Neural cell (in vitro differentiated cells): ENCODE results near the gene TSPAN9. TPM values are rescaled to one million over a fixed set of nuclear protein-coding genes. Genes with fewer than 3 reads are reported as not detected.

Experiments
- H2AFZ ChIP-seq: fragments of 200-600, 300-800 bp; sonication (generic), shearing (Covaris generic); 2 replicates; pipeline ENCODE4 v1.6.0; 2014; ENCODE audit warnings: low read depth, mild to moderate bottlenecking, antibody characterized with exemption, low read length, moderate library complexity
- H3F3A ChIP-seq: fragments of 200-600 bp; shearing (Covaris generic); 2 replicates; pipeline ENCODE4 v1.6.1; 2016; ENCODE audit warnings: mild to moderate bottlenecking, moderate library complexity, mixed read lengths, antibody characterized with exemption, low read length; ENCODE audit not compliant: insufficient read depth, poor library complexity, severe bottlenecking
- H3K27ac ChIP-seq: fragments of 200-600, 300-800 bp; sonication (generic), shearing (Covaris generic); 2 replicates; pipeline ENCODE4 v1.5.1; 2014; ENCODE audit warnings: mild to moderate bottlenecking, low read length, moderate library complexity
- H3K27me3 ChIP-seq: fragments of 300-800, 200-600 bp; sonication (generic), shearing (Covaris generic); 2 replicates; pipeline ENCODE4 v1.6.0; 2014; ENCODE audit warnings: mild to moderate bottlenecking, low read depth, low read length, moderate library complexity; ENCODE audit not compliant: insufficient read depth
- H3K36me3 ChIP-seq: fragments of 300-800, 200-600 bp; sonication (generic), shearing (Covaris generic); 2 replicates; pipeline ENCODE4 v1.5.1; 2014; ENCODE audit warnings: mild to moderate bottlenecking, antibody characterized with exemption, low read length, moderate library complexity; ENCODE audit not compliant: insufficient read depth
- H3K4me2 ChIP-seq: fragments of 300-800, 200-600 bp; sonication (generic), shearing (Covaris generic); 2 replicates; pipeline ENCODE4 v1.6.0; 2014; ENCODE audit warnings: mild to moderate bottlenecking, low read length
- H3K4me3 ChIP-seq: fragments of 300-800, 200-600 bp; sonication (generic), shearing (Covaris generic); 2 replicates; pipeline ENCODE4 v1.5.1; 2014; ENCODE audit warnings: mild to moderate bottlenecking, low read length, moderate library complexity
- H3K79me2 ChIP-seq: fragments of 200-600 bp; shearing (Covaris generic); replicated peaks from 2 replicates; pipeline ENCODE4 v1.6.0; 2014; ENCODE audit warnings: mild to moderate bottlenecking, low read length, moderate library complexity; ENCODE audit not compliant: insufficient read depth
- H3K9ac ChIP-seq: fragments of 300-800, 200-600 bp; sonication (generic), shearing (Covaris generic); 2 replicates; pipeline ENCODE4 v1.6.1; 2016; ENCODE audit warnings: mild to moderate bottlenecking, low read length, mixed read lengths
- H3K9me2 ChIP-seq: fragments of 200-600 bp; shearing (Covaris generic); 2 replicates; pipeline ENCODE4 v1.6.1; 2016; ENCODE audit warnings: mild to moderate bottlenecking, low read length, mixed read lengths; ENCODE audit not compliant: insufficient read depth
- H3K9me3 ChIP-seq: fragments of 200-600, 300-800 bp; sonication (generic), shearing (Covaris generic); 2 replicates; pipeline ENCODE4 v1.6.1; 2016; ENCODE audit warnings: mild to moderate bottlenecking, mixed run types, low read length, moderate library complexity, mixed read lengths
- H4K20me1 ChIP-seq: fragments of 200-600 bp; shearing (Covaris generic); 2 replicates; pipeline ENCODE4 v1.6.1; 2016; ENCODE audit warnings: mild to moderate bottlenecking, mixed run types; ENCODE audit not compliant: insufficient read depth
- EP300 ChIP-seq: fragments of 450-650 bp; conservative IDR thresholded peaks from 2 replicates; pipeline ENCODE4 v1.6.1; 2014; ENCODE audit warnings: antibody characterized with exemption, mild to moderate bottlenecking, moderate library complexity; ENCODE audit not compliant: poor library complexity, severe bottlenecking
- EZH2 ChIP-seq: fragments of 200-600, 300-800 bp; shearing (Covaris generic), sonication (generic); IDR thresholded peaks from 2 replicates; pipeline ENCODE4 v1.6.1; 2014; ENCODE audit warnings: antibody characterized with exemption, low read length, borderline replicate concordance, mild to moderate bottlenecking; ENCODE audit not compliant: insufficient read depth, poor library complexity, severe bottlenecking
- MXI1 ChIP-seq: fragments of 450-650 bp; conservative IDR thresholded peaks from 2 replicates; pipeline ENCODE4 v1.6.1; 2014; ENCODE audit warnings: antibody characterized with exemption, mild to moderate bottlenecking; ENCODE audit not compliant: poor library complexity, severe bottlenecking
- POLR2AphosphoS5 ChIP-seq: IDR thresholded peaks from 2 replicates; pipeline ENCODE4 v1.6.1; 2012
- RAD21 ChIP-seq: fragments of 450-650 bp; conservative IDR thresholded peaks from 2 replicates; pipeline ENCODE4 v1.6.1; 2014; ENCODE audit warnings: antibody characterized with exemption, mild to moderate bottlenecking, moderate library complexity
- SMC3 ChIP-seq: fragments of 450-650 bp; conservative IDR thresholded peaks from 2 replicates; pipeline ENCODE4 v1.6.1; 2014; ENCODE audit warnings: antibody characterized with exemption, mild to moderate bottlenecking, moderate library complexity; ENCODE audit not compliant: poor library complexity
- TAF1 ChIP-seq: IDR thresholded peaks from 2 replicates; pipeline ENCODE4 v1.6.1; 2012; ENCODE audit warnings: low read depth
- polyA plus RNA-seq: library from polyadenylated mRNA; depleted of rRNA; stranded (reverse); fragments of >200 nt; gene quantifications from 2 replicates; pipeline ENCODE4 v1.2.3, GENCODE V29; 2014
- TF ChIP-seq, protein P1 (sequence below): fragments of 450-650 bp; IDR thresholded peaks from 2 replicates; pipeline ENCODE4 v1.5.1; 2014; ENCODE audit warnings: antibody characterized with exemption, mild to moderate bottlenecking, moderate library complexity; ENCODE audit not compliant: poor library complexity, severe bottlenecking
- TF ChIP-seq, protein P2 (sequence below): IDR thresholded peaks from 2 replicates; pipeline ENCODE4 v1.6.1; 2012; ENCODE audit warnings: borderline replicate concordance

The TSPAN9 gene
- polyA plus RNA-seq, 1 donor from 2014 or later: 11.9 TPM

DNA sequence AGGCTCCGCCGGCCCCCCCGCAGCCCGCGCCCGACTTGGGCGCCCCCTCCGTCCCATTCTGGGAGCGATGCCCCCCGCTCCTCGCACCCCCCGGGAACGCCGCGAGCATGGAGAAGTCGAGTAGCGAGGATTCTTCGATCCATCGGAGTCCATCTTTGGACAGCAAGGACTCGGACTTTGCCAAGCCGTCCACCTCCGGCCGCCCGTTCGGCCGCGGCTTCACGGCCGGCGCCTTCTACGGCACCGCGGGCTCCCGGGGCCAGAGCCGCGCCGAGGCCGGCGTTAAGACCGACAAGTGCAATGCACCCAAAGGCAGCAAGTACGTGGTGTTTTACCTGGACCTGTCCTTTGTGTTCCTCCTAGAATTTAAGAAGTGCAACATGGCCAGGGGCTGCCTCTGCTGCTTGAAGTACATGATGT lies 123.6 kb downstream of the TSPAN9 start:
- no peaks in the 10 kb centered on the region for H4K20me1 ChIP-seq
- H3K36me3 ChIP-seq: no peaks in the 10 kb centered on the region
- H3K9me2 ChIP-seq: no peaks in the 10 kb centered on the region
- peaks cover 21% of the 10 kb centered on the region for H3K27me3 ChIP-seq
- peak overlapping the region; percentile 14 for H2AFZ ChIP-seq
- H3K79me2 ChIP-seq: no peaks in the 10 kb centered on the region
- H3K9me3 ChIP-seq: no peaks in the 10 kb centered on the region
- H3K4me2 ChIP-seq: peak overlapping the region; percentile 80
- peak overlapping the region; percentile 96 for H3K4me3 ChIP-seq
- H3K9ac ChIP-seq: peak overlapping the region; percentile 71
- no peaks in the 10 kb centered on the region for H3F3A ChIP-seq
- no peak for TF ChIP-seq EZH2
- no peak for TF ChIP-seq SMC3
- TF ChIP-seq, protein P1, sequence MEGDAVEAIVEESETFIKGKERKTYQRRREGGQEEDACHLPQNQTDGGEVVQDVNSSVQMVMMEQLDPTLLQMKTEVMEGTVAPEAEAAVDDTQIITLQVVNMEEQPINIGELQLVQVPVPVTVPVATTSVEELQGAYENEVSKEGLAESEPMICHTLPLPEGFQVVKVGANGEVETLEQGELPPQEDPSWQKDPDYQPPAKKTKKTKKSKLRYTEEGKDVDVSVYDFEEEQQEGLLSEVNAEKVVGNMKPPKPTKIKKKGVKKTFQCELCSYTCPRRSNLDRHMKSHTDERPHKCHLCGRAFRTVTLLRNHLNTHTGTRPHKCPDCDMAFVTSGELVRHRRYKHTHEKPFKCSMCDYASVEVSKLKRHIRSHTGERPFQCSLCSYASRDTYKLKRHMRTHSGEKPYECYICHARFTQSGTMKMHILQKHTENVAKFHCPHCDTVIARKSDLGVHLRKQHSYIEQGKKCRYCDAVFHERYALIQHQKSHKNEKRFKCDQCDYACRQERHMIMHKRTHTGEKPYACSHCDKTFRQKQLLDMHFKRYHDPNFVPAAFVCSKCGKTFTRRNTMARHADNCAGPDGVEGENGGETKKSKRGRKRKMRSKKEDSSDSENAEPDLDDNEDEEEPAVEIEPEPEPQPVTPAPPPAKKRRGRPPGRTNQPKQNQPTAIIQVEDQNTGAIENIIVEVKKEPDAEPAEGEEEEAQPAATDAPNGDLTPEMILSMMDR: peak; percentile 48
- H3K27ac ChIP-seq: no peak overlapping the region

DNA sequence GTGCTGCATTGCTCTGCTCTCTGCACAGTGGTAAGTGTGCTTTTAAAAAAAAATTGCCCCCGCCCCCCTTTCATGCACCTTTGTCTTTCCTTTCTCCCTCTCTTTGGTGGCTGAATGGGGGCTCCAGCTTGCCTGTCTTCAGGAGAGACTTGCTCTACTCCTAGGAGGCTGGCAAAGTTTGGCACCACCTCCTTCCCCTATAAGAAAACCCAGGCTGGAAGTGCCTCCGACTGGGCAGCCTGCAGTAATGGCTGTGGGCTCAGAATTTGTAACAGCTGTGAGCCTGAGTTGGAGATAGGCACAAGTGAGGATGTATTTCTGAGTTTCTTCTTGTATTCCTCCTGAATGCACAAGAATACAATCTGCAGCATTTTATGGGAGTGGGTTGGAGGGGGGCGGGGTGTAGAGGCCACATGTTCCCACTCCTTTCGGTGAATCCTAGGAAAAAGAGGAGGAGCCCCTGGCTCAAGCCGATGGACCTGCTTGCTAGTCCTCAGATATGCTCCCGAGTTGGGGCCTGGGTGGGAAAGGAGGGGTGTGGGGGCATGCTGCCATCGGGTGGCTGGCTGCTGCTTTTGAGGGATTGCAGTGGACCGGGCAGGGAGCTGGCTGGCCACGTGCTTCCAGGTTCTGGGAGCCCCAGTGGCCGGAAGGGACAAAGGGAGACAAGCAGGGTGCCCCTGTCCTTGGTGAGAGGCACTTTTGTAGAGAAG lies 124.3 kb downstream of the TSPAN9 start:
- TF ChIP-seq MXI1: no peak
- no peak for TF ChIP-seq EP300
- TF ChIP-seq EZH2: no peak
- no peak for TF ChIP-seq SMC3
- TF ChIP-seq RAD21: no peak
- TF ChIP-seq, protein P1: no peak
- no peak for TF ChIP-seq POLR2AphosphoS5
- TF ChIP-seq, protein P2, sequence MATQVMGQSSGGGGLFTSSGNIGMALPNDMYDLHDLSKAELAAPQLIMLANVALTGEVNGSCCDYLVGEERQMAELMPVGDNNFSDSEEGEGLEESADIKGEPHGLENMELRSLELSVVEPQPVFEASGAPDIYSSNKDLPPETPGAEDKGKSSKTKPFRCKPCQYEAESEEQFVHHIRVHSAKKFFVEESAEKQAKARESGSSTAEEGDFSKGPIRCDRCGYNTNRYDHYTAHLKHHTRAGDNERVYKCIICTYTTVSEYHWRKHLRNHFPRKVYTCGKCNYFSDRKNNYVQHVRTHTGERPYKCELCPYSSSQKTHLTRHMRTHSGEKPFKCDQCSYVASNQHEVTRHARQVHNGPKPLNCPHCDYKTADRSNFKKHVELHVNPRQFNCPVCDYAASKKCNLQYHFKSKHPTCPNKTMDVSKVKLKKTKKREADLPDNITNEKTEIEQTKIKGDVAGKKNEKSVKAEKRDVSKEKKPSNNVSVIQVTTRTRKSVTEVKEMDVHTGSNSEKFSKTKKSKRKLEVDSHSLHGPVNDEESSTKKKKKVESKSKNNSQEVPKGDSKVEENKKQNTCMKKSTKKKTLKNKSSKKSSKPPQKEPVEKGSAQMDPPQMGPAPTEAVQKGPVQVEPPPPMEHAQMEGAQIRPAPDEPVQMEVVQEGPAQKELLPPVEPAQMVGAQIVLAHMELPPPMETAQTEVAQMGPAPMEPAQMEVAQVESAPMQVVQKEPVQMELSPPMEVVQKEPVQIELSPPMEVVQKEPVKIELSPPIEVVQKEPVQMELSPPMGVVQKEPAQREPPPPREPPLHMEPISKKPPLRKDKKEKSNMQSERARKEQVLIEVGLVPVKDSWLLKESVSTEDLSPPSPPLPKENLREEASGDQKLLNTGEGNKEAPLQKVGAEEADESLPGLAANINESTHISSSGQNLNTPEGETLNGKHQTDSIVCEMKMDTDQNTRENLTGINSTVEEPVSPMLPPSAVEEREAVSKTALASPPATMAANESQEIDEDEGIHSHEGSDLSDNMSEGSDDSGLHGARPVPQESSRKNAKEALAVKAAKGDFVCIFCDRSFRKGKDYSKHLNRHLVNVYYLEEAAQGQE: no peak
- TF ChIP-seq TAF1: no peak
- peak overlapping the region; percentile 80 for H3K4me2 ChIP-seq
- H3K27me3 ChIP-seq: peaks cover 21% of the 10 kb centered on the region
- no peaks in the 10 kb centered on the region for H3K79me2 ChIP-seq
- H3K36me3 ChIP-seq: no peaks in the 10 kb centered on the region
- H3K9ac ChIP-seq: peak overlapping the region; percentile 71
- H3K9me2 ChIP-seq: no peaks in the 10 kb centered on the region
- H3K27ac ChIP-seq: no peak overlapping the region
- peak overlapping the region; percentile 96 for H3K4me3 ChIP-seq
- H4K20me1 ChIP-seq: no peaks in the 10 kb centered on the region
- H2AFZ ChIP-seq: no peak overlapping the region
- no peaks in the 10 kb centered on the region for H3F3A ChIP-seq
- no peaks in the 10 kb centered on the region for H3K9me3 ChIP-seq
